ENCODE results near the gene CCNT2. TPM values are rescaled to one million over a fixed set of nuclear protein-coding genes. Genes with fewer than 3 reads are reported as not detected.

CCNT2 gene
- total RNA-seq, 1 donor from 2014 or later: 108 TPM

GRCh38 chr2:134949981-134950708, 31.5 kb downstream of the CCNT2 start:
- no peak overlapping the region for H2AFZ ChIP-seq (replicated peaks)
- no peak overlapping the region for H3K9ac ChIP-seq
- peaks cover 38% of the 10 kb centered on the region for H3K36me3 Mint-ChIP-seq
- peaks cover 2% of the 10 kb centered on the region for H3F3A ChIP-seq (ENCODE audit: low read depth)
- no peak overlapping the region for H3K4me3 ChIP-seq
- no peak for DNase-seq (ENCODE audit: low spot score)
- TF ChIP-seq CTCF (IDR thresholded peaks at IDR 0.05) (no peak), EZH2 (IDR thresholded peaks at IDR 0.05) (no peak), EZH2phosphoT487 (IDR thresholded peaks at IDR 0.05) (no peak)
- peaks cover 34% of the 10 kb centered on the region for H4K20me1 ChIP-seq (ENCODE audit: low read depth)
- H3K27ac ChIP-seq: no peak overlapping the region
- no peaks in the 10 kb centered on the region for H3K9me3 ChIP-seq (ENCODE audit: low read depth)
- peaks cover 34% of the 10 kb centered on the region for H3K36me3 ChIP-seq
- peaks cover 10% of the 10 kb centered on the region for H3K4me1 ChIP-seq
- no peaks in the 10 kb centered on the region for H3K27me3 ChIP-seq
- H3K9me3 Mint-ChIP-seq: no peaks in the 10 kb centered on the region
- H3K27me3 Mint-ChIP-seq (ENCODE audit: insufficient read depth, low read depth): peaks cover 2% of the 10 kb centered on the region
- H3K27ac Mint-ChIP-seq: no peak overlapping the region
- H3K4me2 ChIP-seq: no peak overlapping the region
- H3K4me1 Mint-ChIP-seq: peaks cover 2% of the 10 kb centered on the region
- peaks cover 49% of the 10 kb centered on the region for H3K79me2 ChIP-seq (ENCODE audit: low read depth)
- H3K4me3 Mint-ChIP-seq: no peak overlapping the region

GRCh38 chr2:134950886-134951285, 32.3 kb downstream of the CCNT2 start:
- Histone ChIP-seq H3K79me2 (ENCODE audit: low read depth) (peaks cover 42% of the 10 kb centered on the region), H3K9me3 (ENCODE audit: low read depth) (no peaks in the 10 kb centered on the region), H3K4me1 (peaks cover 2% of the 10 kb centered on the region), H3K36me3 (peaks cover 34% of the 10 kb centered on the region), H3K4me2 (no peak overlapping the region), H3K27me3 (no peaks in the 10 kb centered on the region), H3K4me3 (no peak overlapping the region), H4K20me1 (ENCODE audit: low read depth) (peaks cover 26% of the 10 kb centered on the region), H2AFZ (replicated peaks) (no peak overlapping the region), H3F3A (ENCODE audit: low read depth) (no peaks in the 10 kb centered on the region), H3K9ac (no peak overlapping the region), H3K27ac (no peak overlapping the region)
- H3K4me1 Mint-ChIP-seq: no peaks in the 10 kb centered on the region
- no peak for DNase-seq (ENCODE audit: low spot score)
- H3K4me3 Mint-ChIP-seq: no peak overlapping the region
- H3K27ac Mint-ChIP-seq: no peak overlapping the region
- peaks cover 38% of the 10 kb centered on the region for H3K36me3 Mint-ChIP-seq
- H3K9me3 Mint-ChIP-seq: no peaks in the 10 kb centered on the region
- H3K27me3 Mint-ChIP-seq (ENCODE audit: insufficient read depth, low read depth): peaks cover 2% of the 10 kb centered on the region
- TF ChIP-seq CTCF (IDR thresholded peaks at IDR 0.05): no peak
- TF ChIP-seq EZH2 (IDR thresholded peaks at IDR 0.05): no peak
- no peak for TF ChIP-seq EZH2phosphoT487 (IDR thresholded peaks at IDR 0.05)

GRCh38 chr2:134952608-134953007, 34.0 kb downstream of the CCNT2 start:
- H3K4me3 Mint-ChIP-seq: no peak overlapping the region
- Histone ChIP-seq H3K9me3 (ENCODE audit: low read depth) (no peaks in the 10 kb centered on the region), H3K27ac (no peak overlapping the region), H2AFZ (replicated peaks) (no peak overlapping the region), H3K27me3 (no peaks in the 10 kb centered on the region), H4K20me1 (ENCODE audit: low read depth) (peaks cover 22% of the 10 kb centered on the region), H3K79me2 (ENCODE audit: low read depth) (peaks cover 28% of the 10 kb centered on the region), H3K4me2 (no peak overlapping the region), H3F3A (ENCODE audit: low read depth) (peaks cover 6% of the 10 kb centered on the region), H3K9ac (no peak overlapping the region), H3K4me3 (no peak overlapping the region), H3K4me1 (no peaks in the 10 kb centered on the region), H3K36me3 (peaks cover 38% of the 10 kb centered on the region)
- no peaks in the 10 kb centered on the region for H3K4me1 Mint-ChIP-seq
- peaks cover 43% of the 10 kb centered on the region for H3K36me3 Mint-ChIP-seq
- no peaks in the 10 kb centered on the region for H3K9me3 Mint-ChIP-seq
- H3K27me3 Mint-ChIP-seq (ENCODE audit: insufficient read depth, low read depth): peaks cover 2% of the 10 kb centered on the region
- no peak for DNase-seq (ENCODE audit: low spot score)
- no peak for TF ChIP-seq CTCF (IDR thresholded peaks at IDR 0.05)
- TF ChIP-seq EZH2 (IDR thresholded peaks at IDR 0.05): no peak
- no peak for TF ChIP-seq EZH2phosphoT487 (IDR thresholded peaks at IDR 0.05)
- H3K27ac Mint-ChIP-seq: no peak overlapping the region
